Heart left ventricle (tissue), 16 donors: ENCODE data around the gene VDR. TPM values are rescaled to one million over a fixed set of nuclear protein-coding genes. Genes with fewer than 3 reads are reported as not detected.

Experiments used
- ATAC-seq, 4 donors: fragments of 200-7000 bp; cut with Tn5 transposase; one replicate each; pipeline ENCODE4 v1.9.1; 2020 to 2022; ENCODE audit warnings: moderate library complexity in 4 of 4, mild to moderate bottlenecking in 3 of 4, moderate number of reproducible peaks in 1 of 4
- DNase-seq, 5 donors: peaks; one replicate each; pipeline ENCODE4 v3.0.0-alpha.2; 2020
- H3K27ac ChIP-seq, 12 donors: fragments of 200-600 bp; sonication (generic) in 4 of 12; one replicate each; pipeline versions ENCODE4 v1.5.0 to v1.8.0; 2016 to 2022; ENCODE audit warnings: mild to moderate bottlenecking in 2 of 12
- H3K27me3 ChIP-seq, 9 donors: fragments of 200-600 bp; sonication (generic) in 2 of 9; one replicate each; pipeline versions ENCODE4 v1.5.1 to v1.8.0; 2016 to 2022; ENCODE audit warnings: mild to moderate bottlenecking in 3 of 9
- H3K36me3 ChIP-seq, 9 donors: fragments of 200-600 bp; sonication (generic) in 2 of 9; one replicate each; pipeline versions ENCODE4 v1.5.0 to v1.8.0; 2018 to 2022; ENCODE audit warnings: mild to moderate bottlenecking in 2 of 9
- H3K4me1 ChIP-seq, 12 donors: fragments of 200-600 bp; sonication (generic) in 4 of 12; one replicate each; pipeline versions ENCODE4 v1.5.0 to v1.8.0; 2016 to 2022; ENCODE audit warnings: mild to moderate bottlenecking in 3 of 12
- H3K4me3 ChIP-seq, 12 donors: fragments of 200-600 bp; sonication (generic) in 4 of 12; one replicate each; pipeline versions ENCODE4 v1.5.0 to v1.8.0; 2017 to 2022; ENCODE audit warnings: mild to moderate bottlenecking in 9 of 12, moderate library complexity in 4 of 12
- H3K9me3 ChIP-seq, 12 donors: fragments of 200-600 bp; sonication (generic) in 4 of 12; one replicate each; pipeline versions ENCODE4 v1.5.0 to v1.8.0; 2016 to 2022; ENCODE audit warnings: mild to moderate bottlenecking in 1 of 12
- POLR2A ChIP-seq, 2 donors: fragments of 450-650 bp; IDR thresholded peaks; one replicate each; pipeline ENCODE4 v1.6.1; 2017; ENCODE audit warnings: antibody characterized with exemption in 2 of 2, mild to moderate bottlenecking in 2 of 2, moderate library complexity in 2 of 2
- WGBS, 4 donors: extraction: QIAGEN DNeasy Blood & Tissue Kit in 2 of 4; methylation state at CpG; one replicate each; pipeline versions ENCODE4 v1.1.5 to v1.1.7; 2013 to 2018; 5-methylcytosine and 5-hydroxymethylcytosine counted together
- intact Hi-C, 10 donors: fragments of 100-400 bp; cut with DNase I; formaldehyde crosslinking; loops; one replicate each; pipeline versions ENCODE4 v1.11.1 to v1.14.2; 2022
- polyA plus RNA-seq, 2 donors: library from polyadenylated mRNA; stranded (reverse); fragments of 200-250 nt; gene quantifications; one replicate each; pipeline ENCODE4 v1.2.3, GENCODE V29; 2013
- total RNA-seq, 9 donors: library from RNA; depleted of rRNA in 2 of 9; stranded (reverse); fragments of >200 nt in 2 of 9; fragmentation: NEBNext Ultra II Directional in 3 of 9; extraction: Animal tissue kit (Norgen Biotek cat#: 25700) in 3 of 9; gene quantifications; one replicate each; pipeline versions ENCODE4 v1.1.0 to v1.2.4, GENCODE V29; 2016 to 2023
- TF ChIP-seq, protein P1 (sequence below), 12 donors: fragments of 200-600 bp; sonication (generic) in 4 of 12; IDR thresholded peaks; one replicate each; pipeline versions ENCODE4 v1.5.0 to v1.8.0; 2018 to 2022; ENCODE audit warnings: antibody characterized with exemption in 12 of 12, mild to moderate bottlenecking in 5 of 12
- donor health status: ischemic (EF 13 %, LVEDD 7.1; RV severe dilation, severe dysfunction).
- donor health status: healthy with polysubstance abuse.
- donor health status: DM: no; HTN: yes; CAD: no.
- donor health status: DM: no; HTN: no; CAD: no.
- donor health status: ischemic (EF 25% LVEDD 6.9; RV normal size, moderate dysfunction).
- donor health status: ischemic (EF 25% LVEDD 5.7; RV mildly dilated, moderate dysfunction).
- donor health status: healthy.
- donor health status: DM: yes; HTN: yes; CAD: no.
- donor health status: ischemic (EF 35%, LVEDD 5.7; RV mildly dilated, moderate dysfunction).
- donor health status: nonischemic (EF 11% LVEDD 7.7; RV severe dilation, severe dysfunction).
- donor health status: DM: yes; HTN: yes; CAD: no.
- donor health status: PGD.
- donor health status: ischemic (EF 29% LVEDD 5.4; RV normal size, mild dysfunction).
- donor health status: nonischemic (EF 23%, LVEDD 6.1; RV moderate dilation, normal function).

Gene VDR
- total and polyA plus RNA-seq, 11 donors, result 0.15 to 4.3 (median 0.63) TPM

- WGBS, 4 donors, result 49 to 68% (median 57%) methylated on average over 3 of the region's 3 CpGs
- no peak overlapping the region for H3K4me3 ChIP-seq
- TF ChIP-seq POLR2A (IDR thresholded peaks at IDR 0.05), result no peak
- TF ChIP-seq, protein P1, sequence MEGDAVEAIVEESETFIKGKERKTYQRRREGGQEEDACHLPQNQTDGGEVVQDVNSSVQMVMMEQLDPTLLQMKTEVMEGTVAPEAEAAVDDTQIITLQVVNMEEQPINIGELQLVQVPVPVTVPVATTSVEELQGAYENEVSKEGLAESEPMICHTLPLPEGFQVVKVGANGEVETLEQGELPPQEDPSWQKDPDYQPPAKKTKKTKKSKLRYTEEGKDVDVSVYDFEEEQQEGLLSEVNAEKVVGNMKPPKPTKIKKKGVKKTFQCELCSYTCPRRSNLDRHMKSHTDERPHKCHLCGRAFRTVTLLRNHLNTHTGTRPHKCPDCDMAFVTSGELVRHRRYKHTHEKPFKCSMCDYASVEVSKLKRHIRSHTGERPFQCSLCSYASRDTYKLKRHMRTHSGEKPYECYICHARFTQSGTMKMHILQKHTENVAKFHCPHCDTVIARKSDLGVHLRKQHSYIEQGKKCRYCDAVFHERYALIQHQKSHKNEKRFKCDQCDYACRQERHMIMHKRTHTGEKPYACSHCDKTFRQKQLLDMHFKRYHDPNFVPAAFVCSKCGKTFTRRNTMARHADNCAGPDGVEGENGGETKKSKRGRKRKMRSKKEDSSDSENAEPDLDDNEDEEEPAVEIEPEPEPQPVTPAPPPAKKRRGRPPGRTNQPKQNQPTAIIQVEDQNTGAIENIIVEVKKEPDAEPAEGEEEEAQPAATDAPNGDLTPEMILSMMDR (IDR thresholded peaks at IDR 0.05), result no peak
- ATAC-seq (no peak), DNase-seq (no peak)
- no peaks in the 10 kb centered on the region for H3K9me3 ChIP-seq
- peaks cover 0 to 14% (median 0%) of the 10 kb centered on the region in 9 donors for H3K27me3 ChIP-seq
- H3K4me1 ChIP-seq, result peaks cover 0 to 3% (median 1%) of the 10 kb centered on the region in 12 donors
- no peak overlapping the region for H3K27ac ChIP-seq
- intact Hi-C loops, result no loop called here
- no peaks in the 10 kb centered on the region for H3K36me3 ChIP-seq
Observed at GRCh38 chr12:47910486-47910885, 5.7 kb upstream of the VDR start.

- ATAC-seq (no peak), DNase-seq (no peak)
- H3K27me3 ChIP-seq, result peaks cover 0 to 19% (median 0%) of the 10 kb centered on the region in 9 donors
- H3K27ac ChIP-seq, result no peak overlapping the region
- no peaks in the 10 kb centered on the region for H3K36me3 ChIP-seq
- 89 to 98% (median 90%) methylated on average over 4 of the region's 4 CpGs for WGBS, 4 donors
- no peak overlapping the region for H3K4me3 ChIP-seq
- no peaks in the 10 kb centered on the region for H3K9me3 ChIP-seq
- TF ChIP-seq POLR2A (IDR thresholded peaks at IDR 0.05), result no peak
- TF ChIP-seq, protein P1 (IDR thresholded peaks at IDR 0.05), result no peak
- H3K4me1 ChIP-seq, result peaks cover 0 to 8% (median 7%) of the 10 kb centered on the region in 12 donors
- intact Hi-C loops, result loop anchor here in 6 of 10 donors (5.0 to 10.0 kb wide), 2 partner anchors 37 to 155 kb away; no protein-coding TSS in a partner anchor
Observed at GRCh38 chr12:47909839-47910465, 5.2 kb upstream of the VDR start.

GRCh38 chr12:47908738-47909137, 3.9 kb upstream of the VDR start:
- no peak overlapping the region for H3K4me3 ChIP-seq
- ATAC-seq, result no peak
- H3K27ac ChIP-seq, result no peak overlapping the region
- H3K36me3 ChIP-seq, result no peaks in the 10 kb centered on the region
- peaks cover 0 to 19% (median 11%) of the 10 kb centered on the region in 12 donors for H3K4me1 ChIP-seq
- intact Hi-C loops, result loop anchor here in 6 of 10 donors (5.0 to 10.0 kb wide), 2 partner anchors 39 to 156 kb away; no protein-coding TSS in a partner anchor
- TF ChIP-seq, protein P1 (IDR thresholded peaks at IDR 0.05), result no peak
- TF ChIP-seq POLR2A (IDR thresholded peaks at IDR 0.05), result no peak
- H3K27me3 ChIP-seq, result peaks cover 0 to 19% (median 0%) of the 10 kb centered on the region in 9 donors
- no peak for DNase-seq
- no peaks in the 10 kb centered on the region for H3K9me3 ChIP-seq

GRCh38 chr12:47907851-47908454, 3.2 kb upstream of the VDR start:
- DNase-seq (no peak), ATAC-seq (no peak)
- intact Hi-C loops, result loop anchor here in 6 of 10 donors (5.0 to 10.0 kb wide), 2 partner anchors 39 to 157 kb away; no protein-coding TSS in a partner anchor
- Histone ChIP-seq H3K9me3 (no peaks in the 10 kb centered on the region), H3K4me3 (no peak overlapping the region), H3K27me3 (peaks cover 0 to 22% (median 0%) of the 10 kb centered on the region in 9 donors), H3K27ac (no peak overlapping the region), H3K36me3 (no peaks in the 10 kb centered on the region), H3K4me1 (peaks cover 0 to 27% (median 14%) of the 10 kb centered on the region in 12 donors)
- WGBS, 4 donors, result 64 to 74% (median 70%) methylated on average over 4 of the region's 4 CpGs
- TF ChIP-seq, protein P1 (IDR thresholded peaks at IDR 0.05), result no peak
- no peak for TF ChIP-seq POLR2A (IDR thresholded peaks at IDR 0.05)
